ENCODE results near the gene POLD1.

POLD1 gene

GRCh38 chr19:50392759-50393158 lies 8.6 kb downstream of the POLD1 start:
- FAIRE-seq = no peak

GRCh38 chr19:50393589-50393988 lies 9.4 kb downstream of the POLD1 start:
- FAIRE-seq = no peak

GRCh38 chr19:50394017-50394416 lies 9.9 kb downstream of the POLD1 start:
- FAIRE-seq = no peak

- FAIRE-seq = no peak
Measured at GRCh38 chr19:50398675-50399367, 14.7 kb downstream of the POLD1 start.

- no peak for FAIRE-seq
Measured at GRCh38 chr19:50399368-50399745, 15.2 kb downstream of the POLD1 start.

- no peak for FAIRE-seq
Measured at GRCh38 chr19:50401605-50402450, 17.7 kb downstream of the POLD1 start.

- FAIRE-seq = no peak
Measured at GRCh38 chr19:50402544-50403301, 18.6 kb downstream of the POLD1 start.

GRCh38 chr19:50406156-50406820 lies 22.1 kb downstream of the POLD1 start:
- FAIRE-seq = no peak

- no peak for FAIRE-seq
Measured at GRCh38 chr19:50406829-50407228, 22.7 kb downstream of the POLD1 start.

- no peak for FAIRE-seq
Measured at GRCh38 chr19:50409347-50409746, 25.2 kb downstream of the POLD1 start.

- no peak for FAIRE-seq
Measured at GRCh38 chr19:50410109-50410508, 26.0 kb downstream of the POLD1 start.

- no peak for FAIRE-seq
Measured at GRCh38 chr19:50412419-50412818, 28.3 kb downstream of the POLD1 start.

- no peak for FAIRE-seq
Measured at GRCh38 chr19:50413096-50413495, 28.9 kb downstream of the POLD1 start.

- no peak for FAIRE-seq
Measured at GRCh38 chr19:50413531-50413930, 29.4 kb downstream of the POLD1 start.

- no peak for FAIRE-seq
Measured at GRCh38 chr19:50414864-50415660, 30.9 kb downstream of the POLD1 start.

- no peak for FAIRE-seq
Measured at GRCh38 chr19:50415661-50416033, 31.5 kb downstream of the POLD1 start.

- FAIRE-seq = no peak
Measured at GRCh38 chr19:50416034-50416977, 32.2 kb downstream of the POLD1 start.

- no peak for FAIRE-seq
Measured at GRCh38 chr19:50417111-50418081, 33.2 kb downstream of the POLD1 start.

GRCh38 chr19:50418176-50419021 lies 34.3 kb downstream of the POLD1 start, which contains the start of gene SPIB:
SPIB (plus strand) TSS chr19:50418938; CDS start chr19:50418963, 25 bp downstream.
- FAIRE-seq = no peak
